SK-N-SH (cell line): ENCODE results near the gene CLCNKB. TPM values are rescaled to one million over a fixed set of nuclear protein-coding genes. Genes with fewer than 3 reads are reported as not detected.

Experiments
- CTCF ChIA-PET: fragments of 300-600, 350-600 bp; formaldehyde crosslinking; extraction: SDS; loops from one replicate; lab custom pipeline; 2021; lab: Yijun Ruan, JAX
- POLR2A ChIA-PET: fragments of 350-600 bp; sonication (Branson Sonifier 250); formaldehyde crosslinking; extraction: SDS; loops from one replicate; lab custom pipeline; 2020; ENCODE audit warnings: antibody characterized with exemption, inconsistent platforms; lab: Yijun Ruan, JAX
- DNase-seq: peaks from one replicate; pipeline ENCODE4 v3.0.0; 2012
- H2AFZ ChIP-seq: fragments of 200-600 bp; sonication (generic); 2 replicates; pipeline ENCODE4 v1.8.1; 2016; ENCODE audit warnings: antibody characterized with exemption, mild to moderate bottlenecking, low read depth
- H3F3A ChIP-seq: fragments of 200-600 bp; sonication (generic); replicated peaks from 2 replicates; pipeline ENCODE3; 2016; ENCODE audit warnings: antibody characterized with exemption, mild to moderate bottlenecking; ENCODE audit not compliant: insufficient read depth
- H3K27ac ChIP-seq, 2 experiments: fragments of 200-500 bp in 1 of 2; fragments of 200-600 bp in 1 of 2; sonication (Bioruptor generic) in 1 of 2; sonication (generic), shearing (Covaris generic) in 1 of 2; 2 replicates each; pipeline versions ENCODE4 v1.5.1 to v1.6.1; 2014 to 2016; ENCODE audit warnings: low read depth in 2 of 2, inconsistent platforms in 1 of 2, low read length in 1 of 2, mild to moderate bottlenecking in 1 of 2, mixed read lengths in 1 of 2
- H3K27me3 ChIP-seq: fragments of 200-600 bp; sonication (generic), shearing (Covaris generic); 2 replicates; pipeline ENCODE4 v1.6.1; 2016; ENCODE audit warnings: mixed run types; ENCODE audit not compliant: insufficient read depth
- H3K36me3 ChIP-seq, 2 experiments: fragments of 200-500 bp in 1 of 2; fragments of 200-600 bp in 1 of 2; sonication (Bioruptor generic) in 1 of 2; sonication (generic) in 1 of 2; replicated peaks in 1 of 2; 2 replicates each; pipeline versions ENCODE3 to v1.5.1; 2014 to 2016; ENCODE audit warnings: low read length in 1 of 2, mild to moderate bottlenecking in 1 of 2; ENCODE audit not compliant: insufficient read depth in 2 of 2, control insufficient read depth in 1 of 2
- H3K4me1 ChIP-seq, 2 experiments: fragments of 200-500 bp in 1 of 2; fragments of 200-600 bp in 1 of 2; sonication (Bioruptor generic) in 1 of 2; sonication (generic), shearing (Covaris generic) in 1 of 2; 2 replicates each; pipeline versions ENCODE4 v1.5.1 to v1.6.1; 2014 to 2016; ENCODE audit warnings: low read depth in 1 of 2, low read length in 1 of 2, mixed run types in 1 of 2; ENCODE audit not compliant: insufficient read depth in 2 of 2, control insufficient read depth in 1 of 2
- H3K4me2 ChIP-seq: fragments of 200-600 bp; sonication (generic), shearing (Covaris generic); 2 replicates; pipeline ENCODE4 v1.6.1; 2017; ENCODE audit warnings: mixed run types
- H3K4me3 ChIP-seq, 2 experiments: fragments of 200-500 bp in 1 of 2; fragments of 200-600 bp in 1 of 2; sonication (Bioruptor generic) in 1 of 2; sonication (generic), shearing (Covaris generic) in 1 of 2; 2 replicates each; pipeline versions ENCODE4 v1.5.1 to v1.8.1; 2014 to 2016; ENCODE audit warnings: low read depth in 2 of 2, inconsistent platforms in 1 of 2, low read length in 1 of 2, mild to moderate bottlenecking in 1 of 2, mixed read lengths in 1 of 2, moderate library complexity in 1 of 2
- H3K79me2 ChIP-seq: fragments of 200-600 bp; sonication (generic); 2 replicates; pipeline ENCODE4 v1.8.1; 2017; ENCODE audit warnings: mild to moderate bottlenecking; ENCODE audit not compliant: insufficient read depth
- H3K9ac ChIP-seq: fragments of 200-600 bp; sonication (generic); 2 replicates; pipeline ENCODE4 v1.6.1; 2017; ENCODE audit warnings: mixed run types
- H3K9me2 ChIP-seq: fragments of 200-600 bp; sonication (generic); 2 replicates; pipeline ENCODE4 v1.6.1; 2017; ENCODE audit warnings: mixed run types
- H3K9me3 ChIP-seq: fragments of 200-600 bp; sonication (generic); 2 replicates; pipeline ENCODE4 v1.6.1; 2017; ENCODE audit warnings: mixed run types, mild to moderate bottlenecking, moderate library complexity
- H4K20me1 ChIP-seq: fragments of 200-600 bp; sonication (generic); 2 replicates; pipeline ENCODE4 v1.6.1; 2017; ENCODE audit warnings: mild to moderate bottlenecking, mixed run types; ENCODE audit not compliant: insufficient read depth
- CTCF ChIP-seq: fragments of 200-600 bp; sonication (generic); IDR thresholded peaks from 2 replicates; pipeline ENCODE4 v1.6.1; 2017; ENCODE audit warnings: antibody characterized with exemption, mild to moderate bottlenecking, moderate library complexity
- EP300 ChIP-seq, 2 experiments: IDR thresholded peaks; 2 replicates each; pipeline versions ENCODE4 v1.4.0 to v1.6.1; 2012; ENCODE audit warnings: borderline replicate concordance in 1 of 2, low read depth in 1 of 2, low read length in 1 of 2
- EZH2phosphoT487 ChIP-seq: fragments of 200-600 bp; sonication (generic); IDR thresholded peaks from 2 replicates; pipeline ENCODE4 v1.6.1; 2017; ENCODE audit warnings: low read depth, mixed run types, mild to moderate bottlenecking, antibody characterized with exemption, moderate library complexity, borderline replicate concordance
- FOSL2 ChIP-seq: IDR thresholded peaks from 2 replicates; pipeline ENCODE4 v1.4.0; 2012; ENCODE audit warnings: low read depth, mild to moderate bottlenecking, moderate library complexity, borderline replicate concordance
- FOXJ3 ChIP-seq: sonication (generic); formaldehyde crosslinking; IDR thresholded peaks from 2 replicates; pipeline ENCODE4 v1.5.1; 2020; ENCODE audit warnings: mild to moderate bottlenecking, missing genetic modification reagents
- FOXM1 ChIP-seq: IDR thresholded peaks from 2 replicates; pipeline ENCODE4 v1.4.0; 2012; ENCODE audit warnings: low read depth, mild to moderate bottlenecking
- GATA2 ChIP-seq: sonication (generic); formaldehyde crosslinking; IDR thresholded peaks from 2 replicates; pipeline ENCODE4 v1.5.0; 2020; ENCODE audit warnings: mild to moderate bottlenecking, missing genetic modification reagents
- MXI1 ChIP-seq: IDR thresholded peaks from 2 replicates; pipeline ENCODE4 v1.6.1; 2012; ENCODE audit warnings: mild to moderate bottlenecking, low read depth, low read length, improper control_type of control experiment
- NFIC ChIP-seq: IDR thresholded peaks from 2 replicates; pipeline ENCODE4 v1.4.0; 2012; ENCODE audit warnings: borderline replicate concordance
- NRF1 ChIP-seq: IDR thresholded peaks from 2 replicates; pipeline ENCODE4 v1.6.1; 2012; ENCODE audit warnings: low read depth, mild to moderate bottlenecking, low read length
- RAD21 ChIP-seq: IDR thresholded peaks from 2 replicates; pipeline ENCODE4 v1.6.1; 2012; ENCODE audit warnings: mild to moderate bottlenecking, low read length
- RCOR1 ChIP-seq: fragments of 150-350 bp; IDR thresholded peaks from 2 replicates; pipeline ENCODE4 v1.6.1; 2017; ENCODE audit warnings: antibody characterized with exemption, low read length
- REST ChIP-seq: IDR thresholded peaks from 2 replicates; pipeline ENCODE4 v1.6.1; 2012; ENCODE audit warnings: mild to moderate bottlenecking, low read depth, low read length, moderate library complexity
- RFX5 ChIP-seq: IDR thresholded peaks from 2 replicates; pipeline ENCODE4 v1.6.1; 2012; ENCODE audit warnings: mild to moderate bottlenecking, improper control_type of control experiment, low read length
- RXRA ChIP-seq: IDR thresholded peaks from 2 replicates; pipeline ENCODE4 v1.4.0; 2012; ENCODE audit warnings: low read depth, mild to moderate bottlenecking, borderline replicate concordance
- TAF1 ChIP-seq: IDR thresholded peaks from 2 replicates; pipeline ENCODE4 v1.6.1; 2012; ENCODE audit warnings: low read depth, mild to moderate bottlenecking, low read length, moderate library complexity, borderline replicate concordance
- TCF12 ChIP-seq: IDR thresholded peaks from 2 replicates; pipeline ENCODE4 v1.4.0; 2012
- TEAD4 ChIP-seq: IDR thresholded peaks from 2 replicates; pipeline ENCODE4 v1.4.0; 2012; ENCODE audit warnings: mild to moderate bottlenecking, borderline replicate concordance; ENCODE audit not compliant: insufficient read depth
- WGBS: methylation state at CpG from one replicate; pipeline ENCODE4 v1.1.6; 2017; ENCODE audit warnings: low lambda C conversion rate; 5-methylcytosine and 5-hydroxymethylcytosine counted together
- polyA plus RNA-seq, 3 experiments: library from polyadenylated mRNA; depleted of rRNA; stranded (reverse); fragments of >200 nt; gene quantifications; 2 replicates each; pipeline ENCODE4 v1.2.3, GENCODE V29; 2012
- TF ChIP-seq, protein P1 (sequence below): IDR thresholded peaks from 2 replicates; pipeline ENCODE4 v1.4.0; 2012; ENCODE audit warnings: low read depth, borderline replicate concordance
- TF ChIP-seq, protein P2 (sequence below): IDR thresholded peaks from 2 replicates; pipeline ENCODE4; 2012

The CLCNKB gene
- polyA plus RNA-seq, 1 of the 3 experiments (the other 2 are of a cell fraction) = 0.41 TPM

GRCh38 chr1:16068356-16069270 is 25.0 kb downstream of the CLCNKB start:
- Histone ChIP-seq H3K9ac (no peak overlapping the region), H3K79me2 (no peaks in the 10 kb centered on the region), H3K4me2 (no peak overlapping the region), H3K4me3 (no peak overlapping the region), H4K20me1 (no peaks in the 10 kb centered on the region), H3K27ac (no peak overlapping the region), H3K36me3 (no peaks in the 10 kb centered on the region), H3K9me3 (no peaks in the 10 kb centered on the region), H3K4me1 (peaks cover 0 to 8% of the 10 kb centered on the region in 2 experiments; a peak in 1 of 4 replicates), H3F3A (peaks cover 3% of the 10 kb centered on the region), H3K9me2 (no peaks in the 10 kb centered on the region), H2AFZ (no peak overlapping the region), H3K27me3 (no peaks in the 10 kb centered on the region)
- POLR2A ChIA-PET = no interaction called here
- WGBS = 84% methylated on average over 6 of the region's 11 CpGs
- CTCF ChIA-PET = interaction anchor here (0.8 to 5.0 kb wide), 5 partner anchors 10 to 265 kb away, joined by 3 to 24 read pairs (median 4); no protein-coding TSS in a partner anchor
- no peak for DNase-seq
- TF ChIP-seq TCF12 (no peak), CTCF (no peak), NFIC (no peak), NRF1 (no peak), MXI1 (no peak), REST (no peak), TAF1 (no peak), RCOR1 (no peak), RXRA (no peak), FOXJ3 (CRISPR knock-in tag) (no peak), FOSL2 (no peak), EP300 (IDR thresholded peaks at IDR 0.05; ENCODE audit: borderline replicate concordance in 1 of 2, low read depth in 1 of 2, low read length in 1 of 2) (no peak), RFX5 (no peak), TEAD4 (no peak), EZH2phosphoT487 (no peak), FOXM1 (no peak), RAD21 (no peak), GATA2 (no peak)
- TF ChIP-seq, protein P1, sequence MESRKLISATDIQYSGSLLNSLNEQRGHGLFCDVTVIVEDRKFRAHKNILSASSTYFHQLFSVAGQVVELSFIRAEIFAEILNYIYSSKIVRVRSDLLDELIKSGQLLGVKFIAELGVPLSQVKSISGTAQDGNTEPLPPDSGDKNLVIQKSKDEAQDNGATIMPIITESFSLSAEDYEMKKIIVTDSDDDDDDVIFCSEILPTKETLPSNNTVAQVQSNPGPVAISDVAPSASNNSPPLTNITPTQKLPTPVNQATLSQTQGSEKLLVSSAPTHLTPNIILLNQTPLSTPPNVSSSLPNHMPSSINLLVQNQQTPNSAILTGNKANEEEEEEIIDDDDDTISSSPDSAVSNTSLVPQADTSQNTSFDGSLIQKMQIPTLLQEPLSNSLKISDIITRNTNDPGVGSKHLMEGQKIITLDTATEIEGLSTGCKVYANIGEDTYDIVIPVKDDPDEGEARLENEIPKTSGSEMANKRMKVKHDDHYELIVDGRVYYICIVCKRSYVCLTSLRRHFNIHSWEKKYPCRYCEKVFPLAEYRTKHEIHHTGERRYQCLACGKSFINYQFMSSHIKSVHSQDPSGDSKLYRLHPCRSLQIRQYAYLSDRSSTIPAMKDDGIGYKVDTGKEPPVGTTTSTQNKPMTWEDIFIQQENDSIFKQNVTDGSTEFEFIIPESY = no peak
- TF ChIP-seq, protein P2, sequence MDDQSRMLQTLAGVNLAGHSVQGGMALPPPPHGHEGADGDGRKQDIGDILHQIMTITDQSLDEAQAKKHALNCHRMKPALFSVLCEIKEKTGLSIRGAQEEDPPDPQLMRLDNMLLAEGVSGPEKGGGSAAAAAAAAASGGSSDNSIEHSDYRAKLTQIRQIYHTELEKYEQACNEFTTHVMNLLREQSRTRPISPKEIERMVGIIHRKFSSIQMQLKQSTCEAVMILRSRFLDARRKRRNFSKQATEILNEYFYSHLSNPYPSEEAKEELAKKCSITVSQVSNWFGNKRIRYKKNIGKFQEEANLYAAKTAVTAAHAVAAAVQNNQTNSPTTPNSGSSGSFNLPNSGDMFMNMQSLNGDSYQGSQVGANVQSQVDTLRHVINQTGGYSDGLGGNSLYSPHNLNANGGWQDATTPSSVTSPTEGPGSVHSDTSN = no peak
